Fibroblast of peridontal ligament (primary cell): ENCODE results near the gene RASSF4.

Experiments
- DNase-seq: peaks from one replicate; pipeline ENCODE4 v3.0.0-alpha.2; 2010; ENCODE audit errors: extremely low read depth

Gene RASSF4

DNA sequence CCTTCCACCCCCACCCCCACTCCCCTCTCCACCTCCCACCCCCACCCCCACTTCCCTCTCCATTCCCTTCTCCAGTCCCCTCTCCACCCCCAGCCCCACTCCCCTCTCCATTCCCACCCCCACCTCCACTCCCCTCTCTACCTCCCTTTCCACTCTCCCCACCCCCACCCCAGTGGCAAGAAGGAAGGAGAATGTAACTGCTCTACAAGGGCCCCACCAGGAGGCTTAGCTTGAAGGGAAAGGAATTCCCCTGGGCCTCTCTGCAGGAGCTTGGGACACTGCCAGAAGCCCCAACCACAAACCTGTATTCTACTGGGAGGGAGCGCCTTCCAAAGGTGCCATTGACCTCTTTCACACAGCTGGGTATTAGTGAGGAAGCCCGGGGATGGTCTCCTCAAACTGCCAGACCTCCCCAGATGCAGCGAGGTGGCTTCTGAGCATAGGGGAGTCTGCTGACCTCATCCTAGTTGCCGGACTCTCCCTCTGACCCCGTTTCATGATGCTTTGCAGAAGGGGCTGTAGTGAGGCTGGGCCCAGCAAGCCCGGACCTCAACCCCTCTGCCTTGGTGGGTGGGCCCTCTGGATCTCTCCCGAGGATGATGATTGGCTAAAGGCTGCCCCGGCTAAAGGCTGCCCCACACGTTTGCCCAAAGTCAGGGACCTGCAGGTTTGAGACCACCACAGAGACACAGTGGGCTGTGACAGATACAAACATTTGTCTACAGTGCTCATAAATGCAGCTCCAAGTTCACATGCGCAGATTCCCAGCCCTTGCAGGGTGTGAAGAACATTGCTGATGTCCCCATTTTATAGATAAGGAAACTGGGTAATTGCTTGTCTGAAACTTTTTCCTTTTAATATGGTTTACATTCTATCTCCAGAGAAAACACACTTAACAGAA lies 16.1 kb downstream of the RASSF4 start:
- no peak for DNase-seq

DNA sequence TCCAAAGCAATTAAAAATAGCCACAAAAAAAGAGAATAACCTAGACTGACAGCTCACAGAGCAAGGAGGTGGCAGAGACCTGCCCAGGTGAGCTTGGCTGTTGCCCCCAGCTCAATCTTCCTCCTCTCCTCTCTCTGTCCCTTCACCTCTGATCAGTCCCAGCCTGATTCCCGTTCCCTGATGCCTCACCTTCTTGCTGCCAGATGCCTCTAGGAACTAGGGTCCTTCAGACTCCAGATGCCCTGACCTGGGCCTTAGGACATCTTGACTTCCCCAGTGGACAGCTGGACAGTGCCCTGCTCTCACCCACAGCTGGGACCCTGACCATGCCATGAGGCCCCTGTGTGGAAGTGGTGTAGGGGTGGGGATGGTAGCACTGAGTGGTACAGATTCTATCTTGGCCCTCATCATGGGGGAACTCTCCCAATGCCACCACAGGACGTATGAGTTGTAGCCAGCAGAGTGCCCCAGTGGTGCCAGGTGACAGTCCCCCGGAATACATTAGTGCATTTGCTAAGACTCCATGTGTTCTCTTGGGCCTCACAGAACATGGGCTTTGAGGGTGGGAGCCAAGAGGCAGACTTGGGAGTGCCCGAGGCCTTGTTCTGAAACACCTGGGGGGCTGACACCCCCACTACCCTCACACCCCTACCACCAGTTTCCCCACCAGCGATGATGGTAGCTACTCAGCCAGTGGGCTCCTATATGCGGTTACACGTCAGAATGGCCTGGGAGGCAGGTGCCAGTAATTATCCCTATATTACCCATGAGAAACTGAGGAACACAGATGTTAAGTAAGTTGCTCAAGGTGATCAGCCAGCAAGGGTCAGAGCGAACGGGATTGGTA lies 17.0 kb downstream of the RASSF4 start:
- DNase-seq = no peak

DNA sequence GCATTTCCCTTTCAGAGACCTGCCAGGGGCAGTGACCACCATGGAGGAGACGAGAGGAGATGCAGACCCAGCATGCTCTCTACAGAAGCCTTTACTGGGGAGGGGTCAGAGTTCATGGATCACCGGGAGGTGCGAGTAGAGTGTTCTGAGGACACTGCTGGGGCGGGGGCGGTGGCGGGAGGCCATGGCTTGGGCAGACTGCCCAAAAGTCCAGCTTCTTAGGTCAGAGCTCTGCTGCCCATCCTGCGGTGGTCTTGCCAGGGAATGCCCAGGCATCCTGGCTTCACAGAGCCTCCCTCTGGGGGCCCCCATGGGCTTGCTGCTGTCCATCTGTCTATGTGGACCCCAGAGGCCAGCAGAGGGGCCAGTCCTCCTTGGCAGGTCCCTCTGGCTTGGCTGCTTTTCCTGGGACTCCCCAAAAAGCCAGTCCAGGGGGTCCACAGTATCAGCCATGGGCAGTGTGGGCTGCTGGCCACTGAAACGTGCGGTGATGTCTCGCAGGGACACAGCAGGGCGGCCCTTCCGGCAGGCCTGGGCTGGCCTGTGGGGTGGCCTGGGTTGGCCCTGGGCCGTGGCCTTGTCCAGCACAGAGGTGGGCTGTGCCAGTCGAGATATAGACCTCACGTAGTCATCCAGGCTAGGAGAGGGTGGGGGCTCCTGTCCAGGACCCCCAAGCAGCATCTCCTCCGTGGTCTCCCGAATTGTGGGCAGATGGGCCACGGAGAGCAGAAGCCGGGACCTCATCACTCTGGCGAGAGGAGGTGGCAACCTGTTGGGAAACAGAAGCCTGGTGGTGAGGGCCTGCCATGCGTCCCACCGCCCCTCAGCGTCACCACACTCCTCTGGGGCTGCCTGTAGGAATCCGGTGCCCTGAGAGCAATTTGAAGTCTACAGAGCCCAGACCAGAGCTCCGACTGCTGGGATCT lies 17.9 kb downstream of the RASSF4 start:
- no peak for DNase-seq

DNA sequence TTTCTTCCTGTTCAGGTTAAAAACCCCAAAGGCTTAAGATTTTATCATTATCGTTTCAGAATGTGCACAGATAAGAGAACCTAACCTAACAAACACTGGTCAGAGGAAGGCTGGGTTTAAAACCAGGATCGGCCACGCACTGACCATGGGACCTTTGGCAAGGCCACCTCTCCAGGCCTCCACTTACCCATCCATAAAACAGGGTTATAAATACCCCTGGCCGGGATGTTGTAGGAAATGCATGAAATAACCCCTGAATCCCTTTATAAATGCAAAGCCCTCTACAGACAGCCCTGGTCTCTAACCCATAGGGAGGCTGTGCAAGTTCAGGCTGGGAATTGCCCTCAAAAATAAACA lies 18.6 kb downstream of the RASSF4 start:
- no peak for DNase-seq

DNA sequence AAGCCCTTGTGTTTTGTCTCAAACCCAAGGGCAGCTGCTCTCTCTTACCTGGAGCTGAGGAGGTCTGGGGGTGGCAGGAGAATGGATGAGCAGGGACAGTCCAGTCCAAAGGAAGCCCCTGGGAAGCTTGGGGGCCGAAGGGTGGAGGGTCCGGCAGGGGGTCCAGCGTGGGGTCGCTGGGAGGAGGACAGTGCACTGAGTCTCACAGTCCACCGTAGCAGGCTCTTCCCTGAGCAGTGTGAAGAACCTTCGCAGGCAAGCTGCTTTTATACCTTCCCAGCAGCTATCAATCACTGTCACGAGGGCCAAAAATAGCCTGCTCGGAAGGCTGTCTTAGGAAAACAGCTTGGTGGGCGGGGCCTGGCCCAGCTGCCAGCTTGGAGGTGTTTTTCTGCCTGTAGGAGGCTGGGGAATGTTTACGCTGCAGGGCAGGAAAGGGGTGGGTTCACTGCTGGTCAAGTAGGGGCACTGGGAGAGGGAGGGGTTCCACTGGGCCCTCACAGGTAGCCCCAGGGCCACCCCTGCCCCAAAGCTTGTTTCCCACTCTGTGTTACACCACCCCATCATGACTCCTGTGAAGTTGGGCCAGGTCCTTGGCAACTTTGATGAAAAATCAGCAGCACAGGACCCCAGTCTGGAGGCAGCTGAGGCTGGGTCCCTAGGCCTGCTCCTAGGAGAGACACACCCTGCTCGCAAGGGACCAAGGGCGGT lies 19.1 kb downstream of the RASSF4 start, which contains the start of gene DEPP1:
Gene DEPP1 (minus strand): TSS at position 240 of the 711 bp plus-strand sequence. CDS start 779 bp downstream, outside the sequence.
- peak; percentile 76 for DNase-seq

DNA sequence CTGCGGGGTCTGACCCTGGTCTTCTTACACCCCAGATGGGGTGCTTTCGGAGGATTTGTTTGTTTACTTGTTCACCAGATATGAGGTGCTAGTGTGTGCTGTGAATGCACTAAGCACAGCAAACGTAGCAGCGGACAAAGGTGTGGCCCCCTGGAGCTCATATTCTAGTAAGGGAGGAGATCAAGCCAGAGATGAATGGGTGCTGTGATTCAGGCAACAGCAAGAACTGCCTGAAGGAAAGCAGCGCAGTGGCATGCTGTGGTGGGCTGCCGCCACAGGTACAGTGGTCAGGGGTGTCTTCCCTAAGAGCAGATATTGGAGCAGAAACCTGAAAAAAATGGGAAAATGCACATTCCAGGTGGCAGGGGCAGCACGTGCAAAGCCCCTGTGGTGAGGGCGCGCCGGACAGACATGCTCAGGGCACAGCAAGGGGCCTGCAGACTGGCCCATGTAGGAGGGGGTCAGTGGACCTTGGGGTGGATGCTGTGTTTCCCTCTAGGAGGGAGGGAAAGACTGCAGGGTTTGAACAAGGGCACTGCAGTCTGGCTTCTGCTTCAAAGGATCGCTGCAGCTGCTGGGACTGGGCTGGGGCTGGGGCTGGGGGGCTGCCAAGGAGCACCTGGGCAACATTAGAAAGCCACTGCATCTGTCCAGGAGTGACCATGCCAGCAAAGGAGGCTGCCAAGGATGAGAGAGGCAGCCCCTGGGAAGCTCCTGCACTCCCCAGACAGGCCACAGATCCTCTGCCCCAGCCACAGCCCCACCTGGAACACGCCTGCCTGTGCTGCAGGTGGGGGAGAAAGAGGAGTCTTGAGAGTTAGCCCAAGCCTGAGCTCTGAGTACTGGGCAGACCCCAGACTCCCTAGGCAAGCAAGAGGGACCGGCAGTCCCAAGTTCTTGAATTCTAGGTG lies 19.9 kb downstream of the RASSF4 start:
- DNase-seq = no peak

DNA sequence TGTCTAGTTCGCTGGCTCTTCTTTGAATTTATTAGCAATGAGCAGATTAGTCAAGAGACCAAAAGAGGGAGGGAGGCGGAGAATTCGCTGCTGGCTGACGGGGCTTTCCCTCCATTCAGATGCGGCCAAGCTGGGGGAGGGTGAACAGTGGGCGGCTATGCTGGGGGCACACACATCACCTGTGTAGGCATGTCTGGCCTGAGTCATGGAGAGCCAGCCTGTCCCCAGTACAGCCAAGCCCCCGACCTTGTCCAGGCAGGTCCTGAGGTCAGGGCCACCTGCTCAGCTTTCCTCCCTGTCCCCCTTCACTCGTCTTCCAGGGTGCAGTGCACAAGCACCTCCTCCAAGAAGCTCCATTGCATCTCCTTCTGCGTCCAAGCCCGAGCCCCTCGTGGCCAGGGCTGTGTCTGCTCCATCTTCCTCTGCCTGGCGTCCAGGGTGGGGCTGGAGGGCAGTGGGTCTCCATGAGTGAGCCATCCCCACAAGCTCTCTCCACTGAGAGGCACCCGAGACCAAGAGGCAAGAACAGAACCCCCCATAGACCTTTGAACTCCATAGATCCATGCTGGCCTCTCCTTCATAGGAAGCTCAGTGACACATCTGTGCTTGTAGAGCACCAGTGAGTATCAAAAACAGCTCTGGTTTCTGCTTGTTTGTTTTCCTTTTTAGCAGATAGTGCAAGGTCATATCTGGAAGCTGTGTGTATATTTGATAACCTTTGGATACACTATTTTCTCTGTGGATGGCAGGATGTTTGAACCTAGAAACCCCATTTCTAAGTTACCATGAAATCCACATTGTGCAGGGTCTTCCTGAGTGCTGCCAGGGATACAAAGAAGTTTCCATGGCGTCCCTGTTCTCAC lies 20.9 kb downstream of the RASSF4 start:
- no peak for DNase-seq

DNA sequence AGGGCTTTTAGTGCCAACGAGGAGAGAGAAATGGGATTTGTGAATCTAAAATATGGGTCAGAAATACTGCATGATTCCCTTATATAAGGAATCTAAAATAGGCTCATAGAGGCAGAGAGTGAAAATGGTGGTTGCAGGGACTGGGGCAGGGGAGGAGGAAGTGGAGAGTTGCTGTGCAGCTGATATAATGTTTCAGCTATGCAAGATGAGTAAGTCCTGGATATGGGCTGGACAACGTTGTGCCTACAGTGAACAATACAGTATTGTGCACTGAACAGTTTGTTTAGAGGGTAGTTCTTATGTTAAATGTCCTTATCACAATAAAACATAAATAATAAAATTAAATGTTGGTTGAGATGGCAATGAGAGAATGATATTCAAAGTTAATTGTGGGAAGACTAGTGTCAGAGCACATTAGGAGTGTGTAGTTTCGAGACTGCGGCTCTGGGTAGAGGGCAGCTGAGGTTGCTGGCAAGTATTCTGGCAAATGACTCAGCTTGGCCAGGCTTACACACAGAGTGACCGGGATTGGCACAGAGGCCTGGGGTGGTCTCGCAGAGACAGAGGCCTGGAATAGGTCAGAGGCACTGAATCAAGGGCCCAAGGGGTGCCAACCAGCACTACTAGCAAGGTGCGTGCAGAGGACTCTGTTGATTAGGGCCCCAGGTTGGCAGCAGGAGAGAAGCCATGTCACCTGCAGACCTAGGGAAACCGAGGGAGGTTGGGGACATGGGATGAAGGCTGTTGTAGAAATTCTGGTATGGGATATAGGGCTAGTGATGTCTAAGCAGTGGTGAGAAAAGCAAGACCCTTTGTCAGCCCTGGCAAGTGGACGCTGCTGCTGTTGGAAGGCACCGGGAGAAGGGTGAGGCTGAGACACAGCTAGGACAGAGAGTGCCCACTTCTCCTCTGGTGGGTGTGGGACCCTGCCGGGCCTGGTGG lies 21.8 kb downstream of the RASSF4 start:
- peak; percentile 89 for DNase-seq

DNA sequence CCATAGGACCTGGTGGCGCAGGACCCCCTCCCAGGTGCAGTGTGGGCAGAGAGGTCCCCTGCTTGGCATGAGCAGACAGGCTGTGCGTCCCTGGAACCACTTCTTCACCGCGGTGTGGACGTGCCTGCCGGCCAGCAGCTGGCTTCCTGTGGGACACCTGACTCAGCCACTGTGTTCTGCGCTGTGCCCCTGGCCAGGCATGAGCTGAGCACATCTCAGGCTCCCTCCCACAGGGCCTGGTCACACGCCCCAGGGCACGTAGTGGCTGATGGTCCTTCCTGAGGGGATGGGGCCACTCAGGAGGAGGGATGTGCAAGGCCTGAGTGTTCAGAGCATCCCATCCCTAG lies 22.5 kb downstream of the RASSF4 start:
- DNase-seq = no peak

DNA sequence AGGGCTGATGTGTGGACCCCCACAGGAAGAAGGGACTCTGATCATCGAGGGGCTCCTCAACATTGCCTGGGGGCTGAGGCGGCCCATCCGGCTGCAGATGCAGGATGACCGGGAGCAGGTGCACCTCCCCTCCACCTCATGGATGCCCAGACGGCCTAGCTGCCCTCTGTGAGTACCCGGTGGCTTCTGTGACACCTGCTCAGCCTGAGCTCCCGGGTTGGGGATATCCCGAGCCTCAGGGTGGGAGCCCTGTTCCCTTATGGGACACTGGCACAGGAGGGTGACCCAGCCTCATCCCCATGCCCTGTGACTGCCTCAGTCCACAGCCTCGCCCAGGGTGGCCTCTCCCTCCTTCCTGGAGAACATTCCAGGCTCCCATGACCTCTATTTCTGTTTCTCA lies 22.9 kb downstream of the RASSF4 start:
- DNase-seq = no peak

DNA sequence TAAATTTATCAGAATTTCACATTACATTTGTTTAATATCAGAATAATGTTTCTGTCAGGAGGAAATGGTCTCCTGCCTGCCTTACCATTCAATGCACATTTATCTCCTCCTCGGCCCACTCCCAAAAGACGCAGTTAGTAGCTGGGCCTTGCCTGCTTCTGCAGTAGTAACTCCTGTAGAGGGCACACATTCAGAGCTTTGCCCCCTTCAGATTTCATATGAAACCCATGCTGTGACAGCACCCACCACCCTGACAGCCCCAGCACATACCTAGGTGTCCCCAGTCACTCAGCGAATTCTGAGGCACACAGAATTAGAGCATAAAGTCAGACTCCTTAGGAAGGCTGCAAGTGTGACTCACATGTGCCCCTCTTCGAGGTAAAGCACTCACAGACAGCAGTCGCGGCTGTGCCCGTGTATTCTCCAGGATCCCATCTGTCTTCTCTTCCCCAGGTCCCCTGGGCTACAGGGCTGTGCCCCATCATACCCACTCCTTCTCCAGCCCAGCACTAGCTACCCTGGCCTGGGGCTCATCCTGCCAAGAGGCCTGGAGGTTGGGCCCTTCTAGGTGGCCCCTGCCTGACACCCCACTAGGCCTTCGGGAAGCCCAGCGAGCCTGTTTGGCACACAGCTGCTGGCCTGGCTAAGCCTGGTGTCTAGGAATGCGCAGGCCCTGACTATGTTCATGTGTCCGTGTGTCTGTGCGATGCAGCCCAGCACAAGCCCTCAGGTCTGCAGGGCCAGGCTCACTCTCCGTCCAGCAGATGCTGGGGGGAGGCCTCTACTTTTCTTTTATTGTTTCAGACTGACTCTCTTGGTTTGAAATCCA lies 23.7 kb downstream of the RASSF4 start:
- no peak for DNase-seq

DNA sequence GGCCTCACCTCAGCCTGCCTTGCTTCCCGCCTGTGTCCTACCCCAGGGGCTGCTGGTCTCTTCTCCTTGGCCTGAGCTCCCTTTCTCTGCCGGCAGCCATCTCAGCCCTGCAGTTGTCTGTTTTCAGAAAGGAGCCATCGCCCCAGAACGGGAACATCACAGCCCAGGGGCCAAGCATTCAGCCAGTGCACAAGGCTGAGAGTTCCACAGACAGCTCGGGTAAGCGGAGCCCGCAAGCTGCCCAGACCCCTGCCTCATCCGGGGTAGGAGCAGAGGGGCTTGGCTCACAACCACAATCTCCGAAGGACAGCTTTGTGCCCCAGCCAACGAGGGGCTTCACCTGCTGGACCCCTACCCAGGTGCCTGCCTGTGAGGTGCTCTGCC lies 24.3 kb downstream of the RASSF4 start:
- no peak for DNase-seq

DNA sequence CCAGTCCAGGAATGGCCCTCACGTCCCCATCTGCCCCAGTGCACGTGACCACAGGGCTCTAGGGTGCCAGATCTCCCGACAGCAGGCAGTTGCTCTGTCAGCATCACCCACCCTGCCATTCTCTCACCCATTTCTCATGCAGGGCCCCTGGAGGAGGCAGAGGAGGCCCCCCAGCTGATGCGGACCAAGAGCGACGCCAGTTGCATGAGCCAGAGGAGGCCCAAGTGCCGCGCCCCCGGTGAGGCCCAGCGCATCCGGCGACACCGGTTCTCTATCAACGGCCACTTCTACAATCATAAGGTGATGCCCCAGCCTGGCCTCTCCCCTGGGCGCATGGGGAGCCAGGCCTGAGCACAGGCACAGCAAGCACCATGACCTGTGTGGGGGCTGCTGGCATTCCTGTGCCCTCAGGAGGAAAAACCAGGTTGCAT lies 25.1 kb downstream of the RASSF4 start:
- DNase-seq = no peak

DNA sequence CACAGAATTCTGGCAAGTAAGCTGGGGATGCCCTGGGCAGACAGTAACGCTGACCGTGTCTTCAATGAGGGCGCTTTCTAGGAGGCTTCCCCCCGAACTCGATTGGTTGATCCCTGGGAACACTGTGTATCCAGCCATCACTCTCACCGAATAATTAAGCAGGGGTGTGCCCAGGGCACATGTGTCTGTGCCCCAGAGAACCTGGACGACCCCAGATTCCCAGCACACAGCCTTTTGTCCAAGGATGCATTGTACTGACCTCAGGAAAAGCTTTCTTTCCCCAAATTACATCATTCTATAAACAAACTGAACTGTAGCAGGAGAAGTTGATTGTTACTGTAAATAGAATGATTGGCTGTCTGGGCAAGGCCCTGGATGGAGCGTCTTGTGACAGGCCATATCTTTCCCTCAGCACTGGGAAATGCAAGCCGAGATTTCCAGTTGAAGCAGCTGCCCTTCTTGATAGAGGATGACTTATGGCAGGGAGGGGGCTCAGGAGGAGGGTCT lies 25.6 kb downstream of the RASSF4 start:
- peak; percentile 81 for DNase-seq

DNA sequence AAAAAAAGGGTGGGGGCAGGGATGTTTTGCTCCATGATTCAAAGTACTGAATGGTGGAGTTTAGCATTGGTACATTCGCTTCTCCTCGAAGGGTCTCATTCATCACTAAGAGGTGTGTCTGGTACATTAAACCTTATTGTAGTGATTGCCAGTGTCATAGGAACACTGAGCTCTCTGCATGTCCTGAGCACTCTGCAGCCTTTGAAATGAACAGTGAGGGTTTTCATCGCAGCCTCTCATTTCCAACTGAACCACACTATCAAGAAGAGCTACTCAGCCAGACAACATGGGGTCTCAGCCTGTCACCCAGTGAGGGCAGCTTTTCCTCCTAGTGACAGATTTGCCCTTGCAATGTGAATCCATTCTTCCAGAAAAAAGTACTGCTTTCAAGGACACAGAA lies 26.6 kb downstream of the RASSF4 start:
- DNase-seq = no peak

DNA sequence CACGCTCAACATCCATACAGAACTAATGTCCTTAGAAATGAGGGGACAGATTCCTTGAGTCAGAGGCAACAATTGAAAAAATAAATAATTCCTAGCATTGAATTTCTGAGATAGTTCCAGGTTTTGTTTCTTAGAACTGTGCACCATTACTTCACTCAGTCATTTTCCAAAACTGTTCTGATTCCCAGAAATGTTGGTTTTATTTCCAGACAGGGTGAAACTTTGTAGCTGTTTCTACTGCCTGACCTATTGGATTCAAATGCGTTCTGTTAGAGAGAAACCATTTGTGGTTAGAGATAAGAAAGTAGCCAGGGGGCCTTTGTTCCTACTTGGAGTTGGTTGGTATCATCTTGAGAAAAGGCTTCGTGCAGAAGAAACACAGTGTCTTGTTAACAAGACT lies 27.1 kb downstream of the RASSF4 start:
- peak; percentile 60 for DNase-seq
